ENCODE results near the gene LAD1. TPM values are rescaled to one million over a fixed set of nuclear protein-coding genes. Genes with fewer than 3 reads are reported as not detected.

LAD1 gene
- total and polyA plus RNA-seq, 10 donors, result 0.64 to 4.0 (median 1.8) TPM; not detected in 3

GRCh38 chr1:201404722-201405483, 5.8 kb upstream of the LAD1 start:
- Histone ChIP-seq H3K36me3 (no peaks in the 10 kb centered on the region), H3K4me1 (peaks cover 0 to 6% (median 0%) of the 10 kb centered on the region in 6 donors), H3K27ac (no peak overlapping the region), H3K9me3 (no peaks in the 10 kb centered on the region), H3K4me3 (no peak overlapping the region), H3K27me3 (replicated peaks in 1 of 7) (peaks cover 0 to 34% (median 12%) of the 10 kb centered on the region in 7 donors)
- no peak for DNase-seq
- 80 to 91% (median 86%) methylated on average over 8 to 11 of the region's 11 CpGs for WGBS, 5 donors
- TF ChIP-seq, protein P1, sequence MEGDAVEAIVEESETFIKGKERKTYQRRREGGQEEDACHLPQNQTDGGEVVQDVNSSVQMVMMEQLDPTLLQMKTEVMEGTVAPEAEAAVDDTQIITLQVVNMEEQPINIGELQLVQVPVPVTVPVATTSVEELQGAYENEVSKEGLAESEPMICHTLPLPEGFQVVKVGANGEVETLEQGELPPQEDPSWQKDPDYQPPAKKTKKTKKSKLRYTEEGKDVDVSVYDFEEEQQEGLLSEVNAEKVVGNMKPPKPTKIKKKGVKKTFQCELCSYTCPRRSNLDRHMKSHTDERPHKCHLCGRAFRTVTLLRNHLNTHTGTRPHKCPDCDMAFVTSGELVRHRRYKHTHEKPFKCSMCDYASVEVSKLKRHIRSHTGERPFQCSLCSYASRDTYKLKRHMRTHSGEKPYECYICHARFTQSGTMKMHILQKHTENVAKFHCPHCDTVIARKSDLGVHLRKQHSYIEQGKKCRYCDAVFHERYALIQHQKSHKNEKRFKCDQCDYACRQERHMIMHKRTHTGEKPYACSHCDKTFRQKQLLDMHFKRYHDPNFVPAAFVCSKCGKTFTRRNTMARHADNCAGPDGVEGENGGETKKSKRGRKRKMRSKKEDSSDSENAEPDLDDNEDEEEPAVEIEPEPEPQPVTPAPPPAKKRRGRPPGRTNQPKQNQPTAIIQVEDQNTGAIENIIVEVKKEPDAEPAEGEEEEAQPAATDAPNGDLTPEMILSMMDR (IDR thresholded peaks at IDR 0.05 in 8 of 11, conservative IDR thresholded peaks at IDR 0.05 in 3 of 11), result no peak
- TF ChIP-seq POLR2AphosphoS5 (IDR thresholded peaks at IDR 0.05) (no peak), POLR2A (IDR thresholded peaks at IDR 0.05) (no peak)
- intact Hi-C loops (cut with DNase I; ENCODE audit: low total_unique reads), result no loop called here

DNA sequence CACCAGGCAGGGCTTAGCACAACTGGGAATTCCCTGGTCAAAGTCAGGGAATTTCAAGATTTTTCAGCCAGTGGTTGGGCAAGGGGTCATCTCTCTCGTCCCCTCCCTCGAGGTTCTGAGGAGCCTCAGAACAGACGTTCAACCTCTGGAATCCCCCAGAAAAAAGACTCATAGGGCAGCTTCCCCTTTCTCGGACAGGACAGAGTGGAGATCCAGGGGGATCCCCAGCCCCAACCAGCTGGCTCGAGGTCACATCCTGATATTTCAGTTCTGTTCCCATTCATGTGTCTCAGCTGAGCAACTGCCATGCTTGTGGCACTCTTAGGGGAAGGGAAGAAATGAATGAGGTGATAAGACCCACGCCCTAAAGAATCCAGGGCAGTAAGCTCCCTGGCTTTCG, 4.9 kb upstream of the LAD1 start:
- no peaks in the 10 kb centered on the region for H3K36me3 ChIP-seq
- H3K9me3 ChIP-seq, result no peaks in the 10 kb centered on the region
- DNase-seq, result no peak
- H3K4me1 ChIP-seq, result peaks cover 0 to 13% (median 6%) of the 10 kb centered on the region in 6 donors
- no peak overlapping the region for H3K4me3 ChIP-seq
- intact Hi-C loops (cut with DNase I; ENCODE audit: low total_unique reads), result no loop called here
- no peak overlapping the region for H3K27ac ChIP-seq
- H3K27me3 ChIP-seq (replicated peaks in 1 of 7), result peaks cover 4 to 42% (median 21%) of the 10 kb centered on the region in 7 donors
- TF ChIP-seq, protein P1 (IDR thresholded peaks at IDR 0.05 in 8 of 11, conservative IDR thresholded peaks at IDR 0.05 in 3 of 11), result no peak
- no peak for TF ChIP-seq POLR2A (IDR thresholded peaks at IDR 0.05)
- TF ChIP-seq POLR2AphosphoS5 (IDR thresholded peaks at IDR 0.05), result no peak
- 28 to 50% (median 37%) methylated on average over 6 to 7 of the region's 7 CpGs for WGBS, 5 donors

DNA sequence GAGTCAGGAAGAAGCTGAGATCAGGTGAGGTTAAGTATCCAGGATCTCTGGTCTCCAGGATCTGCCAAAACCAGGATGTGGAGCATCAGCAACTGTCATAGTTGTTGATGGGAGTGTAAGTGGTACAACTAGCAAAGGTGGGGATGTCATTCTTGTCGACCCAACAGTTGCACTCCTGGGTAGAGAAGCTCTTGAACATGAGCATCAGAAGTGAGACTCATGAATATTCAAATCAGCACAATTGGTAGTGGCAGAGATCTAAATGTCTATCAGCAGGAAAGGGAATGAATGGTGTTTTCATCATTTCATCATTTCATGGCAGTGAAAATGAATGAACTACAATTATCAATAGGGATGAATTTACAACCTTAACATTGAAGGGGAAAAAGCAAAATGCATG, 4.2 kb upstream of the LAD1 start:
- 57 to 75% (median 65%) methylated on average over 1 of the region's 1 CpG for WGBS, 5 donors
- H3K36me3 ChIP-seq, result no peaks in the 10 kb centered on the region
- H3K4me1 ChIP-seq, result peaks cover 0 to 17% (median 10%) of the 10 kb centered on the region in 6 donors
- H3K27me3 ChIP-seq (replicated peaks in 1 of 7), result peaks cover 4 to 49% (median 28%) of the 10 kb centered on the region in 7 donors
- no peak for DNase-seq
- no peak overlapping the region for H3K27ac ChIP-seq
- intact Hi-C loops (cut with DNase I; ENCODE audit: low total_unique reads), result no loop called here
- TF ChIP-seq POLR2AphosphoS5 (IDR thresholded peaks at IDR 0.05) (no peak), POLR2A (IDR thresholded peaks at IDR 0.05) (no peak)
- TF ChIP-seq, protein P1 (IDR thresholded peaks at IDR 0.05 in 8 of 11, conservative IDR thresholded peaks at IDR 0.05 in 3 of 11), result no peak
- no peak overlapping the region for H3K4me3 ChIP-seq
- no peaks in the 10 kb centered on the region for H3K9me3 ChIP-seq

DNA sequence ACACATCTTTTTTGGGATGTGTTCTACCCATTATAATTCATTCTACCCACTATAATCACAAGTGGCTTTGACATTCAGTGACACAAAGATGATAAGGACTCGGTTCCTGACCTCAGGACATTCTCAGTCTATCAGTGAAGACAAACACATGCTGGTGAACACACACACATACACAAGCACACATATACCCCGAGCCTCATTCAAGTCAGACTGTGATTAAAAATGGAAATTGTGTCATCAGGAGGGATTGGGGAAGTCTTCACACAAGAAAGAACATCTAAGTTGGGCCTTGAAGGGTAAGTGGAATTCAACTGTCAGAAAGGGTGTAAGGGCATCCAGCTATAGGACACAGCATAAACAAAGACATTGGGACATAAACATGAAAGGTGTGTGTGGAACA, 2.6 kb upstream of the LAD1 start:
- H3K4me3 ChIP-seq, result no peak overlapping the region
- DNase-seq, result no peak
- H3K36me3 ChIP-seq, result no peaks in the 10 kb centered on the region
- H3K27ac ChIP-seq, result no peak overlapping the region
- H3K27me3 ChIP-seq (replicated peaks in 1 of 7), result peaks cover 4 to 59% (median 28%) of the 10 kb centered on the region in 7 donors
- no peaks in the 10 kb centered on the region for H3K9me3 ChIP-seq
- intact Hi-C loops (cut with DNase I; ENCODE audit: low total_unique reads), result no loop called here
- no peak for TF ChIP-seq POLR2A (IDR thresholded peaks at IDR 0.05)
- TF ChIP-seq, protein P1 (IDR thresholded peaks at IDR 0.05 in 8 of 11, conservative IDR thresholded peaks at IDR 0.05 in 3 of 11), result no peak
- no peak for TF ChIP-seq POLR2AphosphoS5 (IDR thresholded peaks at IDR 0.05)
- 54 to 69% (median 61%) methylated on average over 2 of the region's 2 CpGs for WGBS, 5 donors
- peaks cover 0 to 17% (median 10%) of the 10 kb centered on the region in 6 donors for H3K4me1 ChIP-seq
